HepG2 (cell line): ENCODE data around the gene NOTUM. TPM values are rescaled to one million over a fixed set of nuclear protein-coding genes. Genes with fewer than 3 reads are reported as not detected.

Experiments used
- BRCA1 ChIP-seq: sonication (generic); formaldehyde crosslinking; IDR thresholded peaks from 2 replicates; pipeline ENCODE4 v1.4.0; 2020; ENCODE audit warnings: missing genetic modification reagents
- E2F5 ChIP-seq: sonication (generic); formaldehyde crosslinking; conservative IDR thresholded peaks from 2 replicates; pipeline ENCODE4 v1.4.0; 2020; ENCODE audit warnings: missing genetic modification reagents
- HMG20B ChIP-seq: conservative IDR thresholded peaks from 2 replicates; pipeline ENCODE4 v1.6.1; 2016; ENCODE audit warnings: missing genetic modification reagents, missing compliant biosample characterization
- MAF1 ChIP-seq: sonication (generic); formaldehyde crosslinking; IDR thresholded peaks from 2 replicates; pipeline ENCODE4 v1.5.0; 2020; ENCODE audit warnings: missing genetic modification reagents, borderline replicate concordance
- NCOA5 ChIP-seq: sonication (generic); formaldehyde crosslinking; IDR thresholded peaks from 2 replicates; pipeline ENCODE4 v1.4.0; 2020; ENCODE audit warnings: missing genetic modification reagents
- NFYC ChIP-seq: IDR thresholded peaks from 2 replicates; pipeline ENCODE4 v1.6.1; 2016; ENCODE audit warnings: missing genetic modification reagents, missing compliant biosample characterization
- PAF1 ChIP-seq: IDR thresholded peaks from 2 replicates; pipeline ENCODE4 v1.6.1; 2016; ENCODE audit warnings: missing genetic modification reagents, missing compliant biosample characterization
- PHF5A ChIP-seq: IDR thresholded peaks from one replicate; pipeline ENCODE4 v1.6.1; 2018; ENCODE audit warnings: low read depth, missing genetic modification reagents; ENCODE audit not compliant: unreplicated experiment
- PTBP1 ChIP-seq: fragments of 200-400 bp; formaldehyde crosslinking; IDR thresholded peaks from 2 replicates; pipeline ENCODE4 v1.6.1; 2018; ENCODE audit warnings: low read length, low read depth; ENCODE audit not compliant: poor library complexity, severe bottlenecking
- SKI ChIP-seq: fragments of 450-650 bp; IDR thresholded peaks from one replicate; pipeline ENCODE4 v1.6.1; 2018; ENCODE audit warnings: mild to moderate bottlenecking; ENCODE audit not compliant: partially characterized antibody
- STAG1 ChIP-seq: sonication (generic); formaldehyde crosslinking; IDR thresholded peaks from 2 replicates; pipeline ENCODE4 v1.4.0; 2020; ENCODE audit warnings: missing genetic modification reagents
- TSC22D2 ChIP-seq: sonication (generic); formaldehyde crosslinking; IDR thresholded peaks from 2 replicates; pipeline ENCODE4 v1.5.1; 2020; ENCODE audit warnings: missing genetic modification reagents, mild to moderate bottlenecking, borderline replicate concordance
- ZC3H4 ChIP-seq: sonication (generic); formaldehyde crosslinking; IDR thresholded peaks from 2 replicates; pipeline ENCODE4 v1.4.0; 2020; ENCODE audit warnings: missing genetic modification reagents, borderline replicate concordance
- ZNF121 ChIP-seq: sonication (generic); formaldehyde crosslinking; IDR thresholded peaks from 2 replicates; pipeline ENCODE4 v1.5.0; 2020; ENCODE audit warnings: mild to moderate bottlenecking, missing genetic modification reagents
- ZNF235 ChIP-seq: sonication (generic); formaldehyde crosslinking; IDR thresholded peaks from 2 replicates; pipeline ENCODE4 v1.8.1; 2023; ENCODE audit warnings: mild to moderate bottlenecking, missing genetic modification reagents, borderline replicate concordance
- ZNF280D ChIP-seq: sonication (generic); formaldehyde crosslinking; IDR thresholded peaks from 2 replicates; pipeline ENCODE4 v1.5.1; 2020; ENCODE audit warnings: mild to moderate bottlenecking, missing genetic modification reagents
- ZNF33B ChIP-seq: sonication (generic); formaldehyde crosslinking; IDR thresholded peaks from 2 replicates; pipeline ENCODE4 v1.5.1; 2020; ENCODE audit warnings: mild to moderate bottlenecking, missing genetic modification reagents
- ZNF546 ChIP-seq: sonication (generic); formaldehyde crosslinking; conservative IDR thresholded peaks from 2 replicates; pipeline ENCODE4 v1.8.1; 2023; ENCODE audit warnings: mild to moderate bottlenecking, missing genetic modification reagents
- ZNF563 ChIP-seq: sonication (generic); formaldehyde crosslinking; IDR thresholded peaks from 2 replicates; pipeline ENCODE4 v1.8.0; 2022; ENCODE audit warnings: mild to moderate bottlenecking, moderate library complexity, missing genetic modification reagents
- ZNF674 ChIP-seq: sonication (generic); formaldehyde crosslinking; IDR thresholded peaks from 2 replicates; pipeline ENCODE4 v1.5.0; 2020; ENCODE audit warnings: low read depth, mild to moderate bottlenecking, missing genetic modification reagents
- ZNF710 ChIP-seq: sonication (generic); formaldehyde crosslinking; IDR thresholded peaks from 2 replicates; pipeline ENCODE4 v1.5.0; 2020; ENCODE audit warnings: mild to moderate bottlenecking, missing genetic modification reagents, borderline replicate concordance
- ZNF83 ChIP-seq: sonication (generic); formaldehyde crosslinking; IDR thresholded peaks from 2 replicates; pipeline ENCODE4 v1.4.0; 2020; ENCODE audit warnings: missing genetic modification reagents, mild to moderate bottlenecking, borderline replicate concordance
- ZNF841 ChIP-seq: sonication (generic); formaldehyde crosslinking; IDR thresholded peaks from 2 replicates; pipeline ENCODE4 v1.8.1; 2023; ENCODE audit warnings: missing genetic modification reagents, borderline replicate concordance
- ZSCAN25 ChIP-seq: sonication (generic); formaldehyde crosslinking; IDR thresholded peaks from 2 replicates; pipeline ENCODE4 v1.8.0; 2022; ENCODE audit warnings: mild to moderate bottlenecking, missing genetic modification reagents
- ZSCAN29 ChIP-seq: sonication (generic); formaldehyde crosslinking; conservative IDR thresholded peaks from 2 replicates; pipeline ENCODE4 v1.4.0; 2020; ENCODE audit warnings: mild to moderate bottlenecking, missing genetic modification reagents
- polyA plus RNA-seq, 8 experiments: library from polyadenylated mRNA; depleted of rRNA in 3 of 8; stranded (reverse) in 7 of 8; unstranded in 1 of 8; fragments of >200 nt; fragmentation: Illumina TruSeq in 4 of 8; extraction: Trizol in 4 of 8; gene quantifications; 2 replicates each; pipeline versions ENCODE4 v1.2.1 to v1.2.3, GENCODE V29; 2011 to 2016; ENCODE audit warnings: low read depth in 4 of 8, missing spikeins in 1 of 8, mixed read lengths in 1 of 8; ENCODE audit not compliant: insufficient read depth in 1 of 8
- total RNA-seq, 5 experiments: library from RNA; depleted of rRNA; stranded (reverse); fragments of >200 nt; fragmentation: Illumina TruSeq; extraction: Trizol; gene quantifications; 2 replicates each; pipeline ENCODE4 v1.2.3, GENCODE V29; 2016; ENCODE audit warnings: low read depth in 1 of 5

NOTUM gene
- total and polyA plus RNA-seq, 2 of the 13 experiments (the other 11 are each of a cell fraction or from before 2014, with no cell fraction given) = 150 to 160 TPM

GRCh38 chr17:81999976-82000802 lies 39.2 kb upstream of the NOTUM start (continued):
- peak; percentile 48; the same call in 1 of the 2 replicates for TF ChIP-seq ZNF121 (CRISPR knock-in tag)
- no peak for TF ChIP-seq BRCA1 (CRISPR knock-in tag)
- TF ChIP-seq ZC3H4 (CRISPR knock-in tag) = peak; percentile 97; the same call in 1 of the 2 replicates
- no peak for TF ChIP-seq PHF5A (CRISPR knock-in tag)
- peak; percentile 51; the same call in 1 of the 2 replicates for TF ChIP-seq ZNF563 (CRISPR knock-in tag)
- TF ChIP-seq ZNF546 (CRISPR knock-in tag) = no peak; the same call in 1 of the 2 replicates
- 0 out of 2 replicates have a peak, but pooled peaks have one; percentile 13 for TF ChIP-seq HMG20B (CRISPR knock-in tag)
- TF ChIP-seq ZNF83 (CRISPR knock-in tag) = no peak
- no peak; the same call in 1 of the 2 replicates for TF ChIP-seq ZNF710 (CRISPR knock-in tag)
- TF ChIP-seq ZNF235 (CRISPR knock-in tag) = 0 out of 2 replicates have a peak, but pooled peaks have one; percentile 16
- TF ChIP-seq STAG1 (CRISPR knock-in tag) = peak; percentile 38
- TF ChIP-seq PAF1 (CRISPR knock-in tag) = peak; percentile 68; the same call in 1 of the 2 replicates
- TF ChIP-seq ZSCAN25 (CRISPR knock-in tag) = no peak; the same call in 1 of the 2 replicates
- TF ChIP-seq ZSCAN29 (CRISPR knock-in tag) = no peak; the same call in 1 of the 2 replicates
- no peak for TF ChIP-seq NFYC (CRISPR knock-in tag)
- no peak for TF ChIP-seq ZNF33B (CRISPR knock-in tag)
- TF ChIP-seq SKI = peak; percentile 29
- TF ChIP-seq ZNF674 (CRISPR knock-in tag) = no peak
- no peak for TF ChIP-seq E2F5
- TF ChIP-seq MAF1 (CRISPR knock-in tag) = no peak
- TF ChIP-seq TSC22D2 (CRISPR knock-in tag) = peak; percentile 47; the same call in 1 of the 2 replicates
- peak; percentile 59 for TF ChIP-seq PTBP1
- TF ChIP-seq ZNF280D = no peak
- no peak for TF ChIP-seq NCOA5 (CRISPR knock-in tag)
- peak; percentile 12; the same call in 1 of the 2 replicates for TF ChIP-seq ZNF841 (CRISPR knock-in tag)
